ENCODE results near the gene ZNF804A.

The ZNF804A gene

DNA sequence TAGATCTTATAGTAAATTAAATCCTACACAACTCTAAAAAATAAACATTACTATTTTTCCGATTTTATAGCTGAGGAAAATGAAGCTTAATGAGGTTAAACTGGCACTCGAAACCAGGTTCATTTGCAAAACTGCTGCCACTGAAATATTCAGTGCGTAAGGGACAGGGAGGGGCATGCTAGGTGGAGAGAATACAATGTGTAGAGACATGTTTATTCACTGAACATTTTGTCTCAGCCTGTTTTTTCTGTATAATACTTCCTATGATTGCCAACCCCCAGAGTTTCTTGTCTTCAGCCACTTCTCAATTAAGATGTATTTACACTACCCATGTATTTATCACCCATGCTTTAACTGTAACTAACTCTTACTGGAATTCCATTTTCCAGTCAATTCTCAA lies 31.6 kb upstream of the ZNF804A start:
- ATAC-seq, result no peak
- TF ChIP-seq BACH2 (CRISPR knock-in tag; IDR thresholded peaks at IDR 0.05; ENCODE audit: borderline replicate concordance) (no peak), ZFP30 (CRISPR knock-in tag; IDR thresholded peaks at IDR 0.05) (no peak), ZNF565 (CRISPR knock-in tag; conservative IDR thresholded peaks at IDR 0.05; ENCODE audit: low read depth) (no peak), PPARA (CRISPR knock-in tag; IDR thresholded peaks at IDR 0.05; ENCODE audit: borderline replicate concordance) (no peak), RARB (CRISPR knock-in tag; IDR thresholded peaks at IDR 0.05) (no peak), CSDC2 (CRISPR knock-in tag; IDR thresholded peaks at IDR 0.05) (no peak), TCF4 (CRISPR knock-in tag; IDR thresholded peaks at IDR 0.05; ENCODE audit: borderline replicate concordance) (no peak), SNAI2 (CRISPR knock-in tag; IDR thresholded peaks at IDR 0.05) (no peak), ZNF70 (CRISPR knock-in tag; IDR thresholded peaks at IDR 0.05) (no peak), ZNF8 (CRISPR knock-in tag; IDR thresholded peaks at IDR 0.05) (no peak), GLIS3 (CRISPR knock-in tag; IDR thresholded peaks at IDR 0.05) (no peak), OSR1 (CRISPR knock-in tag; IDR thresholded peaks at IDR 0.05) (no peak), ARNTL (CRISPR knock-in tag; IDR thresholded peaks at IDR 0.05; ENCODE audit: borderline replicate concordance, low read depth) (no peak), TOX (CRISPR knock-in tag; IDR thresholded peaks at IDR 0.05; ENCODE audit: borderline replicate concordance) (no peak), ZC3H10 (CRISPR knock-in tag; IDR thresholded peaks at IDR 0.05) (no peak), ISL1 (CRISPR knock-in tag; IDR thresholded peaks at IDR 0.05) (no peak), ESRRG (CRISPR knock-in tag; IDR thresholded peaks at IDR 0.05) (no peak)
- TF ChIP-seq, protein P1, sequence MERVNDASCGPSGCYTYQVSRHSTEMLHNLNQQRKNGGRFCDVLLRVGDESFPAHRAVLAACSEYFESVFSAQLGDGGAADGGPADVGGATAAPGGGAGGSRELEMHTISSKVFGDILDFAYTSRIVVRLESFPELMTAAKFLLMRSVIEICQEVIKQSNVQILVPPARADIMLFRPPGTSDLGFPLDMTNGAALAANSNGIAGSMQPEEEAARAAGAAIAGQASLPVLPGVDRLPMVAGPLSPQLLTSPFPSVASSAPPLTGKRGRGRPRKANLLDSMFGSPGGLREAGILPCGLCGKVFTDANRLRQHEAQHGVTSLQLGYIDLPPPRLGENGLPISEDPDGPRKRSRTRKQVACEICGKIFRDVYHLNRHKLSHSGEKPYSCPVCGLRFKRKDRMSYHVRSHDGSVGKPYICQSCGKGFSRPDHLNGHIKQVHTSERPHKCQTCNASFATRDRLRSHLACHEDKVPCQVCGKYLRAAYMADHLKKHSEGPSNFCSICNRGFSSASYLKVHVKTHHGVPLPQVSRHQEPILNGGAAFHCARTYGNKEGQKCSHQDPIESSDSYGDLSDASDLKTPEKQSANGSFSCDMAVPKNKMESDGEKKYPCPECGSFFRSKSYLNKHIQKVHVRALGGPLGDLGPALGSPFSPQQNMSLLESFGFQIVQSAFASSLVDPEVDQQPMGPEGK (CRISPR knock-in tag; IDR thresholded peaks at IDR 0.05; ENCODE audit: borderline replicate concordance), result no peak
- TF ChIP-seq, protein P2, sequence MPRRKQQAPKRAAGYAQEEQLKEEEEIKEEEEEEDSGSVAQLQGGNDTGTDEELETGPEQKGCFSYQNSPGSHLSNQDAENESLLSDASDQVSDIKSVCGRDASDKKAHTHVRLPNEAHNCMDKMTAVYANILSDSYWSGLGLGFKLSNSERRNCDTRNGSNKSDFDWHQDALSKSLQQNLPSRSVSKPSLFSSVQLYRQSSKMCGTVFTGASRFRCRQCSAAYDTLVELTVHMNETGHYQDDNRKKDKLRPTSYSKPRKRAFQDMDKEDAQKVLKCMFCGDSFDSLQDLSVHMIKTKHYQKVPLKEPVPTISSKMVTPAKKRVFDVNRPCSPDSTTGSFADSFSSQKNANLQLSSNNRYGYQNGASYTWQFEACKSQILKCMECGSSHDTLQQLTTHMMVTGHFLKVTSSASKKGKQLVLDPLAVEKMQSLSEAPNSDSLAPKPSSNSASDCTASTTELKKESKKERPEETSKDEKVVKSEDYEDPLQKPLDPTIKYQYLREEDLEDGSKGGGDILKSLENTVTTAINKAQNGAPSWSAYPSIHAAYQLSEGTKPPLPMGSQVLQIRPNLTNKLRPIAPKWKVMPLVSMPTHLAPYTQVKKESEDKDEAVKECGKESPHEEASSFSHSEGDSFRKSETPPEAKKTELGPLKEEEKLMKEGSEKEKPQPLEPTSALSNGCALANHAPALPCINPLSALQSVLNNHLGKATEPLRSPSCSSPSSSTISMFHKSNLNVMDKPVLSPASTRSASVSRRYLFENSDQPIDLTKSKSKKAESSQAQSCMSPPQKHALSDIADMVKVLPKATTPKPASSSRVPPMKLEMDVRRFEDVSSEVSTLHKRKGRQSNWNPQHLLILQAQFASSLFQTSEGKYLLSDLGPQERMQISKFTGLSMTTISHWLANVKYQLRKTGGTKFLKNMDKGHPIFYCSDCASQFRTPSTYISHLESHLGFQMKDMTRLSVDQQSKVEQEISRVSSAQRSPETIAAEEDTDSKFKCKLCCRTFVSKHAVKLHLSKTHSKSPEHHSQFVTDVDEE (CRISPR knock-in tag; IDR thresholded peaks at IDR 0.05), result no peak
- TF ChIP-seq, protein P3, sequence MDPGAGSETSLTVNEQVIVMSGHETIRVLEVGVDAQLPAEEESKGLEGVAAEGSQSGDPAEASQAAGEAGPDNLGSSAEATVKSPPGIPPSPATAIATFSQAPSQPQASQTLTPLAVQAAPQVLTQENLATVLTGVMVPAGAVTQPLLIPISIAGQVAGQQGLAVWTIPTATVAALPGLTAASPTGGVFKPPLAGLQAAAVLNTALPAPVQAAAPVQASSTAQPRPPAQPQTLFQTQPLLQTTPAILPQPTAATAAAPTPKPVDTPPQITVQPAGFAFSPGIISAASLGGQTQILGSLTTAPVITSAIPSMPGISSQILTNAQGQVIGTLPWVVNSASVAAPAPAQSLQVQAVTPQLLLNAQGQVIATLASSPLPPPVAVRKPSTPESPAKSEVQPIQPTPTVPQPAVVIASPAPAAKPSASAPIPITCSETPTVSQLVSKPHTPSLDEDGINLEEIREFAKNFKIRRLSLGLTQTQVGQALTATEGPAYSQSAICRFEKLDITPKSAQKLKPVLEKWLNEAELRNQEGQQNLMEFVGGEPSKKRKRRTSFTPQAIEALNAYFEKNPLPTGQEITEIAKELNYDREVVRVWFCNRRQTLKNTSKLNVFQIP (CRISPR knock-in tag; IDR thresholded peaks at IDR 0.05; ENCODE audit: borderline replicate concordance, low read depth), result no peak

DNA sequence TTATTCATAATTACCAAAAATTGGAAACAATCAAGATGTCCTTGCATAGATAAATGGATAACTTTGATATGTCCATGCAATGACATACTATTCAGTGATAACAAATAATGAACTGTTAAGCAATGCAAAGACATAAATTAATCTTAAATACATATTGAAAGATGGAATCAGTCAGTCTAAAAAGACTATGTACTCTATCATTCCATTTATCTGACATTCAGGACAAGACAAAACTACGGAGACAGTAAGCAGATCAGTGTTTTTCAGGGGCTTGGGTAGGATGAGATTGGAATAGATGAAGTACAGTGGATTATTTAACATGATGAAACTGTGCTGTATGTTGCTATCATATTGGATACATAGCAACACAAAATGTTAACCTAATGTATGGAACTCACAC lies 21.3 kb upstream of the ZNF804A start:
- no peak for ATAC-seq
- TF ChIP-seq ZNF70 (CRISPR knock-in tag; IDR thresholded peaks at IDR 0.05) (no peak), ZFP3 (CRISPR knock-in tag; IDR thresholded peaks at IDR 0.05) (no peak), ZNF8 (CRISPR knock-in tag; IDR thresholded peaks at IDR 0.05) (no peak), ARNTL (CRISPR knock-in tag; IDR thresholded peaks at IDR 0.05; ENCODE audit: borderline replicate concordance, low read depth) (no peak), OSR1 (CRISPR knock-in tag; IDR thresholded peaks at IDR 0.05) (no peak), ZFP30 (CRISPR knock-in tag; IDR thresholded peaks at IDR 0.05) (no peak), TCF4 (CRISPR knock-in tag; IDR thresholded peaks at IDR 0.05; ENCODE audit: borderline replicate concordance) (peak; percentile 51; the same call in 1 of the 2 replicates), SNAI2 (CRISPR knock-in tag; IDR thresholded peaks at IDR 0.05) (no peak), ISL1 (CRISPR knock-in tag; IDR thresholded peaks at IDR 0.05) (peak; percentile 28; the same call in 1 of the 2 replicates), PPARA (CRISPR knock-in tag; IDR thresholded peaks at IDR 0.05; ENCODE audit: borderline replicate concordance) (no peak), ZNF565 (CRISPR knock-in tag; conservative IDR thresholded peaks at IDR 0.05; ENCODE audit: low read depth) (no peak), RARB (CRISPR knock-in tag; IDR thresholded peaks at IDR 0.05) (no peak)
- TF ChIP-seq, protein P4, sequence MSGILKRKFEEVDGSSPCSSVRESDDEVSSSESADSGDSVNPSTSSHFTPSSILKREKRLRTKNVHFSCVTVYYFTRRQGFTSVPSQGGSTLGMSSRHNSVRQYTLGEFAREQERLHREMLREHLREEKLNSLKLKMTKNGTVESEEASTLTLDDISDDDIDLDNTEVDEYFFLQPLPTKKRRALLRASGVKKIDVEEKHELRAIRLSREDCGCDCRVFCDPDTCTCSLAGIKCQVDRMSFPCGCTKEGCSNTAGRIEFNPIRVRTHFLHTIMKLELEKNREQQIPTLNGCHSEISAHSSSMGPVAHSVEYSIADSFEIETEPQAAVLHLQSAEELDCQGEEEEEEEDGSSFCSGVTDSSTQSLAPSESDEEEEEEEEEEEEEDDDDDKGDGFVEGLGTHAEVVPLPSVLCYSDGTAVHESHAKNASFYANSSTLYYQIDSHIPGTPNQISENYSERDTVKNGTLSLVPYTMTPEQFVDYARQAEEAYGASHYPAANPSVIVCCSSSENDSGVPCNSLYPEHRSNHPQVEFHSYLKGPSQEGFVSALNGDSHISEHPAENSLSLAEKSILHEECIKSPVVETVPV (CRISPR knock-in tag; IDR thresholded peaks at IDR 0.05), result no peak
- TF ChIP-seq, protein P2 (CRISPR knock-in tag; IDR thresholded peaks at IDR 0.05), result peak; percentile 27; the same call in 1 of the 2 replicates
- TF ChIP-seq, protein P5, sequence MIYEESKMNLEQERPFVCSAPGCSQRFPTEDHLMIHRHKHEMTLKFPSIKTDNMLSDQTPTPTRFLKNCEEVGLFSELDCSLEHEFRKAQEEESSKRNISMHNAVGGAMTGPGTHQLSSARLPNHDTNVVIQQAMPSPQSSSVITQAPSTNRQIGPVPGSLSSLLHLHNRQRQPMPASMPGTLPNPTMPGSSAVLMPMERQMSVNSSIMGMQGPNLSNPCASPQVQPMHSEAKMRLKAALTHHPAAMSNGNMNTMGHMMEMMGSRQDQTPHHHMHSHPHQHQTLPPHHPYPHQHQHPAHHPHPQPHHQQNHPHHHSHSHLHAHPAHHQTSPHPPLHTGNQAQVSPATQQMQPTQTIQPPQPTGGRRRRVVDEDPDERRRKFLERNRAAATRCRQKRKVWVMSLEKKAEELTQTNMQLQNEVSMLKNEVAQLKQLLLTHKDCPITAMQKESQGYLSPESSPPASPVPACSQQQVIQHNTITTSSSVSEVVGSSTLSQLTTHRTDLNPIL (CRISPR knock-in tag; IDR thresholded peaks at IDR 0.05; ENCODE audit: low read depth), result no peak
- TF ChIP-seq, protein P1 (CRISPR knock-in tag; IDR thresholded peaks at IDR 0.05; ENCODE audit: borderline replicate concordance), result no peak

Measured in SK-N-SH treated with all-trans-retinoic acid at 6 μM for 48 hours (cell line).